GM21367 (cell line): ENCODE measurements around the gene PCGF3.
"Not testable (repeated sequence)": the region's sequence is repeated elsewhere in the genome, so short reads cannot be mapped to it uniquely, and the experiment has no call there.

ENCODE experiments used
- ATAC-seq: cut with Tn5 transposase; IDR thresholded peaks from one replicate; pipeline ENCODE4 v1.9.1; 2021; ENCODE audit not compliant: unreplicated experiment

The PCGF3 gene

DNA sequence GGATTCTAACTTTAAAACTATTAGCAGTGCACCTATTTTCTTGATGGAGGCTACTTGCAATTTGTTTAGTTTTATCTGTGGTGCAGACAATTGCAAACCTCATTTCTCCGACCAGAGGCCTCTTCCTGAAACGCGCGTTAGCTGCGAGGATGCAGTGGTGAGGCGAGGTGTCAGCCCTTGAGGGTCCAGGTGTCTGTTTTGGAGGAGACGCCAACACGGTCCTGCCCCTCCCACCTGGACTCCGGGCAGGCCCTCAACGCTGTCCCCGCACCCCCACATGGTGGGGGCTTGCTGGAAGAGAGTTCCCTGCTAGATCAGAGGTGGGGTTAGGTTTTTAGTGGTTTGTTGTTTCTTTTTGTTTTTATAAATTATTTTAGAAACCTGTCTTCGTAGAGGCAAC, 34.4 kb downstream of the PCGF3 start:
- ATAC-seq = no peak

DNA sequence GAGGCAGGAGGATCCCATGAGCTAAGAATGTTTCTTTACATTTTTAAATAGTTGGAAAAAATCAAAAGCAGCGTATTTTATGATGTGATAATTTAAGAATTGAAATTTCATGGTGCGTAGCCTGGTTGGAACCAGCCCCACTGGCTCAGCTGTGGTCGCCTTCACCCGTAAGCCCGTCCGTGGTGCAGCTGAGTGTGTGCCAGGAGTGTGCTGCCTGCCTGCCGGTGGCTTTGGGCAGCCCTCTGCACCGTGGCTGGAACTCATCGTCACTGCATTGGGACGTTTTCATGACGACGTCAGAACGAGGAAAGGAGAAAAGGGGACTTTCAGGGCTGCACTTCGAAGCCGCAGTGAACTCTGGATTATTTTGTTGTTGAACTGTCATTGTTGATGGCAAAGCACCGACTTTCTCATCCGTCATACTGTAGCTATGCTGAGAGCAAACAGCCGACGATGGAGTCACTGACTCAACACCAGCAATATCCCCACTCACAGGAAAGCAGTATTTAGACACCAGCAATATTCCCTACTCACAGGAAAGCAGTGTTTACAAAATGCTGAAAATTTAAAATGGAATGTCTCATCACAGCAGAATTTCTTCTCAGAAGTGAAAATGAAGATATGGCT, 35.1 kb downstream of the PCGF3 start:
- no peak for ATAC-seq

DNA sequence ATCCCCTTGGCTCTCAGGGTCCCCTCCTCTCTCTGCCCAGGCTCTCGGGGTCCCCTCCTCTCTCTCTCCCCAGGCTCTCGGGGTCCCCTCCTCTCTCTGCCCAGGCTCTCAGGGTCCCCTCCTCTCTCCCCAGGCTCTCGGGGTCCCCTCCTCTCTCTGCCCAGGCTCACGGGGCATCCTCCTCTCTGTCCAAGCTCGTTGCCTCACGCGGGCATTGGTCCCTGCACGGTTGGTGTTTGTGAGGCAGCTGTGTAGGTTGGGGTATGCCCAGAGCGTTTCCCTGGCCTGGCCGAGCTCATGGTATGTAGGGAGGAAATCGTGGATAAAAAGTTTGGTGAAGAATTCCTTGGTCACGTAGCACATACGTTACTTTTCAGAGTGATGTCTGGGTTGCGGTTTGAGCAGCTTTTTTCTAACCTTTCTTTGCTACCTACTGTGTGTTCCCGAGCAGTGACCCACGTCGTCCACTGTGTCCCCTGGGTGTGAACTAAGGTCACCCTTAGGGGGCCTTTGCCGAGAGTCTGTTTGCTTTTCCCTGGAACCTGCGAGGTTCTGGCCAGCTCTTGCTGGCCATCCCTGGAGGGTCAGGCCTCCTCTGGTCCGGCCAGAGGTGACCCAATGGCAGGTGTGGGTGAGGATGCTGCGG, 36.6 kb downstream of the PCGF3 start:
- ATAC-seq = no peak

DNA sequence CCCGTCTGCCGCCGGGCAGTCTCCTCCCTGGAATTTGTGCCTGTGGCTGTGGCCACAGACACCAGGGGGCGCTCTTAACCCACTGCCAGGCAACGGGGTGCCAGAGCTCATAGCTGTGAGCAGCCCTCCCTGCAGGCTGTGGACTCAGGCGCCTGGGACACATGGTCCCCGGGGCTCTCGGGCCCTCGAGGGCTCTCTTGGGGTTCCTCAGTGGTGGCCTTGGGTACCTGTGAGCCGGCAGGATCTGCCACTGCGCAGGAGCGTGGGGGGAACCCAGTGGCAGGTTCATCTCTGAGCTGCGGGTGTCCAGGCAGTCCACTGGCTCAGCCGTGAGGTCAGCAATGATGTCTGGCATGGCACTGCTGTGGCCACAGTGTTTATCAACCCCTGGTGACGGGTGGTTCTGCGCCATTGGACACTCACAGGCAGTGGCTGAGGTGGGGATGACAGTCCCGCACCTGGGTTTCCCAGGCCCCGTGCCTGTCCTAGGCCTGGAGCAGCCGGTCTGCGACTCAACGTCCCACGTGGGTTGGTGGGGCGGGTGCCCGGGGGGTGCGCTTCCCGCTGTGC, 37.2 kb downstream of the PCGF3 start:
- no peak for ATAC-seq

DNA sequence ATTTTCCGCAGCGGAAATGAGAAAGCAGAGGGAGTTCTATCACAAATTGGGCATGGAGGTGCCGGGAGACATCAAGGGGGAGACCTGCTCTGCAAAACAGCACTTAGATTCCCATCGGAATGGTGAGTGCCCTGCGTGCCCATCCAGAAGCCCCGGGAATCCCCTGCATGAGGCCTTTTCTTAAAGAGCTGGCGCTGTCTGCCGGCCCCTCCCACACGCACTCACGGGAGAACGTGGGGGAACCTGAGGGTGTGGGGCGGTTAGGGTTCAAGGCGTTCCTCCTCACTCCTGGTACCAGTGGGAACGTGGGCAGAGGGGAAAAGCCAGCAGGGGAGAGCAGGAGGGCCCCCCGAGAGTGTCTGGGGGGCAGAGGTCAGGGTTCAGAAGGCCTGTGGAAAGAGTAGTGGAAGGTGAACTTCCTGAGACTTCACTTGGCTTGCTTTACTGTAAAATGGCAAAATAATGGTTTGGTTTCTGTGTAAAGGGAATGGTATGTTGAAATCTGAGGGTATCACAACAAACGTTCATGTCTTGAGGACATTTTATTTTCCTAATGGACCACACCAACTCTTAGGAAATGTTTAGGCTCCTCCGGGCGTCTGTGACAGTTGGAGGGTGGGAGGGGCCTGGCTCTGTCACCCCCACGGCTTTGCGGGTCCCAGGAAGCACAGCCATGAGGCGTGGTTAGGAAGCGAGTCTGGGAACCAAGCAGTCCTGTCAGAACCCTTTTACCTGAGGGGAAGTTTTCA, 38.0 kb downstream of the PCGF3 start:
- no peak for ATAC-seq

DNA sequence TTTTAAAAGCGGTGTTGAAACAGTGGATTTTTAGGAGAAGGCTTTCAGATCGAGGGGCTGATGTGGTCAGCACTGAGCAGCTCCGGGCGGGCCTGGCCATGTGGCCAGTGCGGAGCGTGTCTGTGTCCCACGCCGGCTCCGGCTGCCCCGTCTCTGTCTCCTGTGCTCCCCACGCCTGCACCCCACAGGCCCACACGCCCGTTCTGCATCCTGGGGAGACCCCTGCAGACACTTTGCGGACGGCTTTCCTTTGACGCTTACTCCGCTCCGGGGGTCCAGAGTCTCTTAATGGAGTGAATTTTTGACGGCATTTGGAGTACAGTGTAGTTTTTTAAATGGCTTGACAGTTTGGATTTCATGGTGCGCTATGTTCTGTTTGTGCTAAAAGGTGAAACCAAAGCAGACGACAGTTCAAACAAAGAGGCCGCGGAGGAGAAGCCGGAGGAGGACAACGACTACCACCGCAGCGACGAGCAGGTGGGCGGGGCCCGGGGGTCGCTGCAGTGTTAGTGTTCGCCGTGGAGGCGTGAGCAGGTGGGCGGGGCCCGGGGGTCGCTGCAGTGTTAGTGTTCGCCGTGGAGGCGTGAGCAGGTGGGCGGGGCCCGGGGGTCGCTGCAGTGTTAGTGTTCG, 38.7 kb downstream of the PCGF3 start:
- ATAC-seq = no peak

DNA sequence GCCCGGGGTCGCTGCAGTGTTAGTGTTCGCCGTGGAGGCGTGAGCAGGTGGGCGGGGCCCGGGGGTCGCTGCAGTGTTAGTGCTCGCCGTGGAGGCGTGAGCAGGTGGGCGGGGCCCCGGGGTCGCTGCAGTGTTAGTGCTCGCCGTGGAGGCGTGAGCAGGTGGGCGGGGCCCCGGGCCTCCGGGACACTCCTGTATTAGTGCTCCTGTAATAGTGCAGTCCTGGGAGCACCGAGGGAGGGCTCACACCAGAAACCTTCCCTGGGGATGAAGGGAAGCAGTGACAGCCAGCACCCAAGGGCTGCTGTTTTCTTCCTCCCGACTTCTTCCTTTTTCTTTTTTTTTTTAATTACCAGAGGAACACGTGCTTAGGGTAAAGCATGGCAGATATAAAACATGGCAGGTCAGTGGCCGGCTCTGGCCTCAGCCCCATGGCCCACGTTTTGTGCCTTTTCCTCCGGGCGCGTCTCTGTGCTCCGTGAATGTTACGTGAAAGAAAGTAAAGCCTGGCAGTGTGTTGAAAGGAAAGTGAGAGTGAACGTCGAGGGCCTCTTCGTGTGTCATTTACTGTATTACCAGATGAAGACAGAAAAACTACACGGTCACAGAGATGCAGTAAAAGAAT, 42.0 kb downstream of the PCGF3 start:
- no peak for ATAC-seq

DNA sequence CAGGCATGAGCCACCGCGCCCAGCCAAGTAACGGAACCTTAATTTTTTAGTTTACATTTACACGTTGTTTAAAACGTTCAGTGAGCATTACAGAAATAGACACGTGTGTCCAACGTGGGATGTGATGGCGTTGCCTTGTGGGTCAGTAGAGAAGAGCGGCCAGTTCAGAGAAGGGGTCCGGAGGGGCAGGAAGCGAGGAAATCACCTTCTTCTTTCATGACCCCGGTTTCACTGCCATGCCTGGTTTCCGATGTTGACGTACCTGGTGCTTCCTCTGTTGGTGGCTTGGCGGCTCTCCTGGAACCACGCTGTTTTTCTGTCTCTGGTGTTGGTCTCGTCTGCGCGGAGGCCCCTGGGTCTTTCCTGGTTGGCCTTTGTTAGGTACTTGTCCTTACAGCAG, 42.8 kb downstream of the PCGF3 start:
- ATAC-seq = no peak

DNA sequence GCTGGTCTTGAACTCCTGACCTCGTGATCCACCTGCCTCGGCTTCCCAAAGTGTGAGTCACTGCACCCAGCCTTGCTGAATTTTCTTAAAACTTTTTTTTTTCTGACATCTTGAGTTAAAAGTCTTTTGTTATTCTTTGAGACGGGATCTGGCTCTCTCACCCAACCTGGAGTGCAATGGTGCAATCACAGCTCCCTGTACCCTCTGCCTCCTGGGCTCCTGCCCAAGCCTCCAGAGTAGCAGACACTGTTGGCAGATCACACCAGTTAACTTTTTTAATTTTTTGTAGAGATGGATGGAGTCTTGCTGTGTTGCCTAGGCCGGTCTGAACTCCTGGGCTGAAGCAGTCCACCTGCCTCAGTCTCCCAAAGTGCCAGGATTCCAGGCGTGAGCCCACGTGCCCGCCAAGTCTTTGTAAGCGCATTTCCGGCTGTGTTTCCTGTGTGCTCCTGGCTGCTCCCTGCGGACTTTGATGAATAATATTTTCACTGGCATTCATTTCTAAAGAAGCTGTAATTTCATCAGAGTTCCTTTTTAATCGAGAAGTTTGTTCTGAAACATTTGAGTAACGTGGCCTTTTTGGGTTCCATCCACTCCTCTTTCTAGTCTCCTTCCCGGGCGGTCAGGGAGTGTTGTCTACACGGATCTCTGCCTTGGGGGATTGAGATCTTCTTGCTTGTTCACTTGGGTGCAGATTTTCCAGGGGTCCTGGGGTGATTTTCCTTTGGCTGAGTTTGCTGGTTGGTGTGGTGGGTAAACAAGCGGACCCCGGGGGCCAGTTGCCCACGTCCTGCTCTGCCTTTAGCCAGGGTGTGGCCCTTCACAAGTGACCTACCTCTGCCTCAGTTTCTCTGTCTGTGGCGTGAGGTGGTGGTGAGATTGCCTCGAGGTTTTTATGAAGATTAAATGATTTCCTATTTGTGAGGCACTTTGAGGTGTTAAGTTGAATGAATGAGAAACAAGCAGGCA, 44.4 kb downstream of the PCGF3 start:
- no peak for ATAC-seq

DNA sequence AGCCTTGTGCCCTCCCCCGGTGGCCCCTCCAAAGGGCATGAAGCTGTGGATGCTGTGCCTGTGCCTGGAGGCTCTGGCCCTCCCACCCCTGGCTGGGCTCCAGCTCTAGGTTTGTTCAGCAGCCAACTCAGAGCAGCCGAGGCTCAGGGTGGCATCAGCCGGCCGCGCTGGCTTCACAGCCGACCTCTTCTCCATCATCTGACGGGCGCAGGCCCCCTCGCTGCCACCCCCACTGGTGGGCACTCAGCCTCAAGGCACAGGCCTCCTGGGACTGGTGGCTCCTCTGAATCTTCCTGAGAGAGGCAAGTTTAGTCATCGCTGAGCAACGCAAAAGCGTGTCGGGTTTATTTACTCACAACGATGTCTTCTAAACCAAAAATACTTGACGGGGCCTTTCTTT, 46.0 kb downstream of the PCGF3 start:
- ATAC-seq = no peak

DNA sequence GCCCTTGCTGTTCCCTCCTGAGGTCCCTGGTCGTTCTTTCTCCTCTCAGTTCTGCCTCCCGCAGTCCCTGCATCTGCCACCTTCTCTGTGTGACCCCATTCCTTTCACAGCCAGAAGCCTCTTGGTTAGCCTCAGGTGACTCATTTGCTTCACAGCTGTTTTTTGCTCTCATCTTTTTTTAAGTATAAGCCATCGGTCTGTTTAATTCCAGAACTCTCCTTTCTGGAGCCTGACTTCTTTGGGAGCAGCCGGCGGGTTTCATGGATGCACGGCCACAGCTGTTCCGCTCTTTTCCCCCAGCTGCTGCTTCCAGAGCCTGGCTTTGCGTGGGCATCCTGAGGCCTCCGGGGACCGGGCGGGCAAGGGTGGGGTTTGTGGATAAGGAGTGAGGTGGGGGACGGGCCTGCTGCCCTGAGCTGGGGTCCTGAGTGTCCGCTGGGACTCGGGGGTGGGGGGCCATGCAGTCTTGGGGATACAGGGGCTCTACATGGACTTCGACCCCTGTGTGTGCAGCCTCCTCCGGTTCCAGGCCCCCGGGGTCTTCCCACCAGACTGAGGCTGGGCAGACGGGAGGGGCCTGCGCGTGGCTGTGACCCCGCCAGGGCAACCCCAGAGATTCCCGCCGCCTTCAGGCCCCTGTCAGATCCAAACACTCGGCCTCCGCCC, 46.7 kb downstream of the PCGF3 start:
- ATAC-seq = no peak

DNA sequence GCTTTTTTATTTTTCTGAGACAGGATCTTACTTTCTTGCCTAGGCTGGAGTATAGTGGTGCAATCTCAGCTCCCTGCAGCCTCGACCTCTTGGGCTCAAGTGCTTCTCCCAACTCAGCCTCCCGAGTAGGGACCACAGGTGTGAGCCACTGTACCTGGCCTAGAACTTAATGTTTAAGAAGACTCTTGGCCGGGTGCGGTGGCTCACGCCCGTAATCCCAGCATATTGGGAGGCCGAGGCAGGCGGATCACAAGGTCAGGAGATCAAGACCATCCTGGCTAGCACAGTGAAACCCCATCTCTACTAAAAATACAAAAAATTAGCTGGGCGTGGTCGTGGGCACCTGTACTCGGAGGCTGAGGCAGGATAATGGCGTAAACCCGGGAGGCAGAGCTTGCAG, 47.6 kb downstream of the PCGF3 start:
- not testable (repeated sequence) for ATAC-seq

DNA sequence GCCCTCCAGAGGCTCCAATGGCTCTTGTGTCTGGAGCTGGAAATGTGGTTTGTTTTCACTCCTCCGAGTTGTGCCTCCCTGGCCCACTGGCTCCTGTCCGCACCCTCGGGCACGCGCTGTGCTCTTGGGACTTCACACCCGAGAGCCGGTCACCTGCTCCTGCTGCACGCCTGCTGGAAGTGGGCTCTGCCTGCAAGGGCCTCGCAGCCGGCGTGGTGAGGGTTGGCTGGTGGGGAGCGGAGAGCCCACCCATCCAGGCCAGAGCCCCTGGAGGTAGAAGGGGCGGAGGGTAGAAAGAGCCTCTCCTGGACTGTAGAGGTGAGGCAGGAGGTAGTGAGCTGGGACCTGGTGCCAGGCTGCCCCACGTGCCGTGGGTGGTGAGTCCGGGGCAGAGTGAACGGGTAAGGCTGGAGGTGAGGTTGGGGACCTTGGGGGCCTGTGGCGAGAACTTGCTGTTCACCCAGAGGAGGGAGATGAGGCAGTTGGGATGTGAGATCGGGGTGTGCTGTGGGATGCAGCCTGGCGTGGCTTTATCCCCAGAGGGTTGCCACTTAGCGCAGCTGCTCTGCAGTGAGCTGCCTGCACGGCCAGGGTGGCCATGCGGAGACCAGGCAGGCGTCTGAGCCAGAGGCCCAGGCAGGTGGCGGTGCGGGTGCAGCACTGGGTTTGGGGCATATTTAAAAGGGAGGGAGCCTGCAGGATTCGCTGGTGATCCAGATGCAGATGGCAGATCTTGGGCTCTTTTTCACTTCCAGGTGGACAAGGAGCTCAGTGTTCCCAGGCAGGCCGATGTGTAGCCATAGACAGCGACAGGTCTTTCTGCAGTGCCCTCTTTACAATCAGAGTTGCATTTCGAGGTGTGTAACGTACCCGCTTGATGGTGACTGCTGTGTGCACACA, 48.8 kb downstream of the PCGF3 start:
- ATAC-seq = no peak

DNA sequence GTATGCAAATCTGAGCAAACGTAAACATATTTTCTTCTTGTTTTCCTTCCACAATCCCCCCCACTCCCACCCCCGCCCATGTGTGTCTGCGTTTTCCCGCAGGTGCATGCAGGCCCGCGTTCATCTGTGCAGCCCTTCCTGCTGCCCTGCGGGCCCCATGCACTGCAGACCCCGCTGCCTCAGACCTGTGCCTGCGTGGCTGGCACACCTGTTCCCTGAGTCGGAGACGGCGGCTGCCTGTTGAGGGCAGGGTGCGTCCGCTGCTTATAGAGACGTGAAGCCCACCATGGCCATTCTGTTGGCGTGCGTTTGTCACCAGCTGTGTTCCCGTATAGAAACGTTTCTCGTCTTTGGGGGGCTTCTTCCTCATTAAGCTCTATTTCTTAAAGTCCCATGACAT, 51.5 kb downstream of the PCGF3 start:
- no peak for ATAC-seq

DNA sequence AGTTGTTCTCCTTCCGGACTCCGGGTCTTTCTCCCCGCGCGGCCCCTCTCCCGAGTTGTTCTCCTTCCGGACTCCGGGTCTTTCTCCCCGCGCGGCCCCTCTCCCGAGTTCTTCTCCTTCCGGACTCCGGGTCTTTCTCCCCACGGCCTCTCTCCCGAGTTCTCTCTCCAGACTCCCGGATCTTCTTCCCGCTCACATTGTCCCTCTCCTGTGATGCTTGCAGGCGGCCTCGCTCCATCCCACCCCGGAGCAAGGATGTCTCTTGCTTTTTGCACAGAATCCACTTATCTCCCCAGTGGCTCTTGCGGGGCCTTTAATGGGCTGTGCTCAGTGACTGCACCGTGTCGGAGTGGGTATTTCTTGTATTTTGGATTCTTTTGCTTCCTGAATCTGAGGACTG, 54.2 kb downstream of the PCGF3 start:
- not testable (repeated sequence) for ATAC-seq

DNA sequence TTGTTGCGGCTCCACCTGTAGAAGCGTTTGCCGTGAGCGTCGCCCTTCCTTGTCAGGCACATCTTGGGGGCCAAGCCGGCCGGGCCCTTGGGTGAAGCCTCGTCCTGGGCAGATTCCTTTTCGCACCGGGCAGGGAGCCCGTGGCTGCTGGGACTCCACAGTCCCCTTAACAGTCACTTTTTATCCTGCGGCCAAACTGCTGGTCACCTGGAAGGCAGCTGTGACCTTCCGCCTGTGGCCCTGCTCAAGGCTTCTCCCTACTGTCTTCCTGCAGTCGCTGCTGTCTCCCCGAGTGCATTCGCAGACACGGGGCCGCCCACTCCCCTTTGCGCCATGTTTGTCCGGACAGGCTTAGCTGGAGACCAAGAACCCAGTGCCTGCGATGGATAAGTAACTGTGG, 55.0 kb downstream of the PCGF3 start:
- ATAC-seq = no peak

DNA sequence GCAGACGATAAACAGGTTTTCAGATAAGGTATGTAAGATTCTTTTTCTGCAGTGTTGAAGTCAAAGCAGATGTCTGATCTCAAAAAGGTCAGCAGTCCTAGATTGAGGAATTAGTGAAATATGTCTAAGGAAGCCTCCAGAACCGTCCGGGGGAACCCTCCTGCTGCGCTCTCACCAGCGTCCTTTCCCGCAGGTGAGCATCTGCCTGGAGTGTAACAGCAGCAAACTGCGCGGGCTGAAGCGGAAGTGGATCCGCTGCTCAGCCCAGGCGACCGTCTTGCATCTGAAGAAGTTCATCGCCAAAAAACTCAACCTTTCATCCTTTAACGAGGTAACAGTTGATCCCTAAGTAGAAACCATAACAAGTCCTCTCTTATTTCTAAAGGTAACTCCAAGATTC, 55.5 kb downstream of the PCGF3 start:
- ATAC-seq = no peak

DNA sequence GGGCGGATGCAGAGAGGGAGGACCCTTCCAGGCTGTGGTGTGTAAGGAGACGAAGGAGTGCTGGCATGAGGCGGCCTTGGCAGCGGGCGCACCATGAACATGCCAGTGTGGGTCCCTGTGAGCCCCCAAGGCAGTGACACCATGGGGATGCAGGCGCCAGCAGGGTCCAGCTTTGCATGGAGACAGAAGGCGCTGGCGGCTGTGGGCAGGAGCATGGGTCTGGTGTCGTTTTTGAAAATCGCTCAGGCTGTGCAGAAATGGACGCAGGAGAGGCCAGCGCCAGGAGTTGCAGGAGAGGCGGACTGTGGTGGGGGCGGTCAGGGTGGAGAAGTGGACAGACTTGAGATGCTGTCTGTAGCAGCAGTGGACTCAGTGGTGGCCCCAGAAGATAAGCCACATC, 56.1 kb downstream of the PCGF3 start:
- ATAC-seq = no peak
